NCI-H524 treated with DMSO at 0.1 percent for 48 hours (cell line): ENCODE measurements around the gene HADH.

Experiments
- DNase-seq: peaks from one replicate; lab custom pipeline; 2025; lab: John Stamatoyannopoulos, UW

The HADH gene

DNA sequence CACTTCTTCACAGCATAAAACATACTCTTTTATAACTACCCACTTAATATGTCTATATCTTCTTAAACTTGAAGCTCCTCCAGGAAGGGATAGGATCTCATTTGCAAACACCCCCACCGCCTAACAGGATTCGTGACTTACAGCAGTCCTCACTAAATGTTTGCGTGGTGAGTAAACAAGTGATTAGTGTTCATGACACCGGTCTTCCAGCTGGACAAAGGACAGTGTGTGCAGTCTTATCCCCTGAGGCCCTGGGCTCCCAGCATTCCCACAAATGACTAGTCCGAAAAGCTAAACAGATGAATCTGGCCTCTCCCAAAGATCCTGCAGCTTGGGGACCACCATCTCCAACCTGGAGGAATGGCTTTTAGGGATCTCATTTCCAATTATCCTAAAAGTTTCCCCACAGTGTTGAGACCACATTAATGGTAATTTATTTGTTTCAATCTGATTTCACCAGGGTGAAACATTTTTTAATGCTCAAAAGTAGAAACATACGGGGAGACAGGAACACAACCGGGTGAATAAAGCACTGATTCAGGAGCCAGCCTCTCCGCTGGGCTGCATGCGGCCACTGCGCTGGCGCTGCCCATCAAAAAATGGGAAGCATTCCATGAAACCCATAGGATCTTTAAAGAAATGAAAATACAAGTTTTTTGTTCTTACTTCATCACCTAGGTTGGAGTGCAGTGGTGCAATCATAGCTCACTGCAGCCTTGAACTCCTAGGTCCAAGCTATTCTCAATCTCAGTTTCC, 69.2 kb downstream of the HADH start:
- DNase-seq, result no peak

DNA sequence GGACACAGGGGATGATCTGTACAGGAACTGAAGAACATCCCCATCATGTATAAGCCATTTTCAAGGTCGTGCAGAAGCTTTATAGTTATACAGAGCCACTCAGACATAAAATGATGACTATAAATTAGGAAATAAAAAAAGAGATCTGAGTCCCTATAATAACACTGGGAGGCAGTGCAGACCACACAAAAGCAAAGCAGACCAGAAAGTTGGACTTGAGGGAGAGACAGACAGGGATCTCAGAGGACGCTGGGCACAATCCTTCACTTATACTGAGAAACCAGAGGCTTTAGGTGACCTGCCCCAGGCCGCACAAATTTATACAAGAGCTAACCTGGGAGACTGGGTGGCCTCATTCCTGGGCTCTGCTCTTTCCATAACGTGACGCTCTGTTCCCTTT, 70.5 kb downstream of the HADH start:
- DNase-seq, result no peak

DNA sequence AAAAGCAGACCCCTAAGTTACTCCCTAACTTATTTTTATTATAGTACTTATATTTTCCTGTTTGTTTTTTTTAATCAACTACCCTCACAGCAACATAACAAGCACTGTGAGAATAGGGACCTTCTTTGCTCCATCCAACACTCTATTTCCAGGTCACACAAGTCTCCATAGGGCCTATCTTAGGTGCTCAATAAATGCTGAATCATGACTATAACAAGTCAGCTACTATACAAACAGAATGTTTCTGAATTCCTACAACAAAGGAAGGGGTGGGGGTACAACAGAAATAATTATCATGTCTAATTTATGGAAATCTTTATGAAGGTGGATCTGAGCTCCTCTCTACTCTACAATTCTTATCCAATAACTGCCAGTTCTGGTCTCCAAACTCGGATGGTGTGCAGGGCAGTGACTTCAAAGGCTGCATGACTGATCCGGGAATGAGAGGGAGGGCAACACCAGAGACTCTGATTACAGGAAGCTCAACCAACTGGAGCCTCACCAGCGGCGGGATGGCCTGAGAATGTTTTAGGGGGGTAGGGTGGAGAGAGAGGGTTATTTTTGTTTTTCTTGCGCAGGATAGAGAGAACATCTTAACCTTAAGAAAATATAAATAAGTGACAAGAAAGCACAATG, 71.1 kb downstream of the HADH start:
- DNase-seq, result no peak

DNA sequence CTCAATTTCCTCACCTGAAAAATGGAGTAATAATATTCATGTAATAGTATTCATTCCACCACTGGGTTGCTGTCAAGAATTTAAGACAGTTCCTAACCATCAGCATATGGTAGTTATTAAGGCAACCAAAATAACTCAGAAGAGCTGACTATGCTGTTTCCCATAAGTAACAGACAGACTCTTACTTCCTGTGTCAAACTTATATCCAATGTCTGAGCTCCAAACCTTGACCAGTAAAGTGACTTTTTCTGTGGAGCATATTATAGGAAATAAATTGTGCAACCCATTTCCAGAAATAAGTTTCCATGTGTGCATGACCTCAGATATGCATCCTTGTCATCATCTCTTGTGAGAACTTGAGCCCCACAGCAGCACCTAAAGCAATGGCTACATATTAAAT, 78.8 kb downstream of the HADH start:
- no peak for DNase-seq

DNA sequence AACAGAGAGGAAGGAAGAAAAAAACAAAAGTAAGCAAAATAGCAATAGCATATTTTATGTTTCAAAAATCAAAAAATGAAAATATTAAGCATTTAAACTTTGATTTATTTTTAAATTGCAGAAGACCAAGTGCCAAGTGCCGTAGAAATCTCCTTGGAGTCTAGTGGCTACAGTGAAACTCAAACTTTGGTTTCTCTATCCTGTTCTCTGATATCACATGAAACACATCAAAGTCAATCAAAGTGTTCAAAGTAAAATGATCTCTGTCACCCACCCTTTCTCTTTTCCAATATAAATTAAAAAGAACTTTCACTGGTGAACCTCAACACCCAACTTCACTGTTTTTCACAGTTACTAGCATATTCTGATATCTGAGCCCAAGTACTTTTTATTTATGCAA, 81.1 kb downstream of the HADH start:
- DNase-seq, result no peak

DNA sequence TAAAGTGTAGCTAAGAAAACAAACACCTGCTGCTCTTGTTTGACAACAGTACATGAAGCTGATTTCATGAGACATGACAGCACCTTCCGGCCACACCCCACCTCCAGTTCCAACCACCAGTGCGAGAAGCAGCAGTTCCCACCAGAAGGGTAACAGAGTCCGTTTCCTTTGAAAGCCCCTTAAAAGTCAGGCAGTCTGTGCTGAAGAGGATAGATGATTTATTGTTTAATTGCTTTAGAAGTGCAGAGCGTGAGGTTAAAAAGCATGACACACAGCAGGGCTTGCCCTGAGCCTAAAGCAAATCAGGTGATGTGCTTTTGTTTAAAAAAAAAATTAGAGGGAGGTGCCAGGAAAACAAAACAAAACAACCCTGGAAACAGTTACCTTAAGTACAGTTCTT, 82.6 kb downstream of the HADH start:
- DNase-seq, result no peak

DNA sequence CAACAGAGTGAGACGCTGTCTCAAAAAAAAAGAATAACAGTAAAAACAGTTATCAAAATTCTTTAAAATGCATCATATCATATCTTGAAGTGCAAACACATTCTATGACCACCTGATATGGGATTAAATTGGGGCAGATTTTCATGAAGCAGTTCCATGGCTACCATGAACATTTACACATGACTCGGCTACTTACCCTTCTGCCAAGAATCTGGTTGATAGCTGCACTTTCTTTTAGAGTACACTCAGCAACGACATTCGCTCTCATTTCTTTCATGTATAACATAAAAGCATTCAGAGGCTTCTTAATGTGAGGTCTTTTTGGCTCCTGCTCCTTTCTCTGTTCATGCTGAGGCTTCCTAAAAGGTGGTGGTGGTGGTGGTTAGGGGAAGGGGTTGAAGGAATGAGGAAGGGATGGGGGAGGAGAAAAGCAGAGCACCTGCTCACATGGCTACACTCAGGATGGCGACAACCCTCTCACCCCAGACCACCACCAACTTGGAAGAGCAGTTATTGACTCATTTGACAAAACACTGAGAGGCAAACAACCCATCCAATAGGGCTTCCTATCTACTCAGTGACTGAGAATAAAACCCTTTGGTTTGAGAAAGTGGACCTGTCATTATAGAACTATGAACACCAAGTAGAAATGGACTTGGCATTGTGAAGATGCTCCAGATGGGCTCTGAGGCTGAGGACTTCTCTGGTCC, 88.5 kb downstream of the HADH start:
- DNase-seq, result no peak

DNA sequence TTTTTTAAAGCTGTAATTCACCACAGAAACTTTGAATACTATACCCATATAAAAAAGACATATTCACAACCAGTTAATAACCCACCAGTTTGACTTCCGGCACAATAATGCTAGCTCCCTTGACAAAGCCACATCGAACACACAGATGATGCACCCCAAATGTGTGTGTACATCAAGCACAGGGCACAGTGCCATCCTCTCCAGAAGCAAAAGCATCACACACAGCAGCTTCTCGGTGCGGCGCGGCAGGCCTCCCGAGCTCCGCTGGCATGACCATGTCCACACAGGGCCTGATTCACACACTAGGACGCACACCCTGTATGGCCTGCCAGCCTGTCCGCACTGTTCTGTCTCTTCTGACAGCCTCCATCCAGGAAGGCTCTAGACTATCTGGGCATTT, 91.1 kb downstream of the HADH start:
- no peak for DNase-seq

DNA sequence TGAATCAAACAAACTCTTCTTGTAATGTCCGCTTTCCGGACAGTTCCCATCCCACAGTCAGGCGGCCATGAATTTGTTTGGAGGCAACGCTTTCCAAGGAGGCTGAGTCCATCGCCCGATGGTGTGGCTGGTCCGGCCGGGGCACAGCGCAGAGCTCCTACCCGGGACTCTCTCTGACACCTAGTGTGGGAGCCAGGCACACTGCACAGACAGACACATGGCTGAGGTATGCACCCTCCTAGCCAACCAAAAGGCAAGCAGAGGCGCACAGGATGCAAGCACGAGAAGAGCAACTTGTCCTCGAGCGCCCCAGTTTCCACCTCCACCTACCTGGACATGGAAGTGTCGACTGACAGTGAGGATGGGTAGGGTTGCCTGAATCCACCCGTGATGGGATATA, 91.6 kb downstream of the HADH start:
- DNase-seq, result no peak
